Right cardiac atrium (tissue), 5 donors: ENCODE results near the gene CROCC2. TPM values are rescaled to one million over a fixed set of nuclear protein-coding genes. Genes with fewer than 3 reads are reported as not detected.

ENCODE experiments used
- ATAC-seq, 2 donors: fragments of 200-7000 bp; cut with Tn5 transposase; one replicate each; pipeline versions ENCODE4 v1.8.0 to v1.9.1; 2020; ENCODE audit warnings: moderate library complexity in 2 of 2, mild to moderate bottlenecking in 1 of 2
- DNase-seq, 3 donors: peaks; one replicate each; pipeline ENCODE4 v3.0.0-alpha.2; 2020
- H3K27ac ChIP-seq: one replicate; pipeline ENCODE4 v1.5.1; 2013; ENCODE audit warnings: mild to moderate bottlenecking, low read length, control low read depth, moderate library complexity
- H3K27me3 ChIP-seq: one replicate; pipeline ENCODE4 v1.6.1; 2013; ENCODE audit not compliant: control insufficient read depth, insufficient read depth
- H3K4me1 ChIP-seq: one replicate; pipeline ENCODE4 v1.6.1; 2013; ENCODE audit warnings: low read length; ENCODE audit not compliant: control insufficient read depth, insufficient read depth
- H3K4me3 ChIP-seq: one replicate; pipeline ENCODE4 v1.5.1; 2013; ENCODE audit warnings: low read length, control low read depth
- H3K9me3 ChIP-seq: one replicate; pipeline ENCODE4 v1.6.1; 2013; ENCODE audit warnings: low read length; ENCODE audit not compliant: control insufficient read depth
- WGBS: extraction: QIAGEN DNeasy Blood & Tissue Kit; methylation state at CpG from one replicate; pipeline ENCODE4 v1.1.7; 2013; 5-methylcytosine and 5-hydroxymethylcytosine counted together
- intact Hi-C, 4 donors: fragments of 100-400 bp; cut with DNase I; formaldehyde crosslinking; loops; one replicate each; pipeline versions ENCODE4 v1.11.0 to v1.14.0; 2022 to 2023
- polyA plus RNA-seq: library from polyadenylated mRNA; stranded (reverse); fragments of 200-250 nt; gene quantifications from one replicate; pipeline ENCODE4 v1.2.3, GENCODE V29; 2013
- total RNA-seq, 4 donors: library from RNA; stranded (reverse); fragmentation: NEBNext Ultra II Directional; extraction: Animal tissue kit (Norgen Biotek cat#: 25700); gene quantifications; one replicate each; pipeline ENCODE4 v1.2.1, GENCODE V29; 2021
- donor health status: healthy with polysubstance abuse.
- donor health status: DM: no; HTN: yes; CAD: no.
- donor health status: DM: no; HTN: no; CAD: no.
- donor health status: DM: no; HTN: yes; CAD: no; lungs with severe emphysema.
- donor health status: DM: yes; HTN: yes; CAD: no.

CROCC2 gene
- total and polyA plus RNA-seq, 5 donors: 0.03 TPM; not detected in 4

DNA sequence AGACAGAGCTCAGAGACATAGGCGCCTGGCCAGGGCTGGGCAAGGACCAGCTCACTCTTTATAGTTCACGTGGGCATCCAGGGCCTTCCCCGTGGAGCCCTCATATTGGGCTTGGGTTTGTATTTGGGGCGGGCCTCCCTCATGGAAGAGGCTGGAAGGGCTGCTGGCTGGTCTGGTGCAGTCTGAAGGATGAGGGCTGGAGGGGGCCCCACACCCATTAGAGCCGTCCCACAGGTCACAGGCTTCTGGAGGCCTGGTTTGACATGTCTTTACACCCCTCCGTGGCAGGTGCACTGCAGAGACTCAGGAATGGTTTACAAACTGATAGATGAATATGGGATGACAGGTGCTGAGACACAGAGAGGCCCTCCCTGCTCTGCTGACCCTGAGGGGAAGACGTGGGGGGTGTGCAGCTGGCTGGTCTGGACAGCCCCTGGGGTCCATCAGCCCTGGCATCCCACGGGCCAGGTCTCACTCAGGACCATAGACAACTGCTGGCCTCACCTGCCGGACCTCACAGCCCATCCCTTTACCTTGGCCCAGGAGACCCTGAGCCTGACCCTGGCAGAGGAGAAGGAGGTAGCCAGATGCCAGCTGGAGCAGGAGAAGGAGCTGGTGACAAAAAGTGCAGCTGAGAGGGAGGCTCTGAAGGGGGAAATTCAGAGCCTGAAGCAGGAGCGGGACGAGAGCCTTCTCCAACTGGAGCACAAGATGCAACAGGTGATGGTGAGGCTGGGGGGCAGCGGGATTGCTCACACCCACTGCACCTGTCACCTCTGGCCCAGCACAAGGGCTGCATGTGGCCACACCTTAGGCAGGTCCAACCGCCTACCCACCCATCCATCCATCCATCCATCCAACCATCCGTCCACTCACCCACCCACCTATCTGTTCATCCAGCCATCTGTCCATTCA lies 43.9 kb downstream of the CROCC2 start:
- no peak for ATAC-seq
- DNase-seq: no peak
- Histone ChIP-seq H3K27ac (no peak overlapping the region), H3K9me3 (no peaks in the 10 kb centered on the region), H3K27me3 (no peaks in the 10 kb centered on the region), H3K4me1 (no peaks in the 10 kb centered on the region), H3K4me3 (no peak overlapping the region)
- 89% methylated on average over 14 of the region's 14 CpGs for WGBS
- intact Hi-C loops: no loop called here

DNA sequence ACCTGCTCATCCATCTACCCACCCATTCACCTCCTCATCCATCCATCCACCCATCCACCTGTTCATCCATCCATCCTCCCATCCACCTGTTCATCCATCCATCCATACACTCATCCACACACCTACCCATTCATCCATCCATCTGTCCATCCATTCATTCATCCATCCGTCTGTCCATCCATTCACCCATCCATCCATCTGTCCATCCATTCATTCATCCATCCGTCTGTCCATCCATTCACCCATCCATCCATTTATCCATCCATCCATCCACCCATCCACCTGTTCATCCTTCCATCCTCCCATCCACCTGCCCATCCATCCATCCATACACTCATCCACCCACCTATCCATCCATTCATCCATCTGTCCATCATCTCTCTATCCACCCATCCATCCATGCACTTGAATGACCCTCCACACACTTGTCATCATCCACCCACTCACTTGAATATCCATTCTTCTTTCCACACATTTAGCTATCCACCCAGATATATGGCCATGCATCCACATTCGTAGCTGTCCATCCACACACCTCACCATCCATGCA lies 45.0 kb downstream of the CROCC2 start:
- H3K27ac ChIP-seq: no peak overlapping the region
- H3K4me3 ChIP-seq: no peak overlapping the region
- no peaks in the 10 kb centered on the region for H3K9me3 ChIP-seq
- intact Hi-C loops: no loop called here
- ATAC-seq: no peak
- H3K27me3 ChIP-seq: no peaks in the 10 kb centered on the region
- no peak for DNase-seq
- H3K4me1 ChIP-seq: no peaks in the 10 kb centered on the region
- WGBS: 84% methylated on average over 3 of the region's 3 CpGs

GRCh38 chr2:240952496-240953246 lies 46.5 kb downstream of the CROCC2 start:
- H3K27ac ChIP-seq: no peak overlapping the region
- no peaks in the 10 kb centered on the region for H3K9me3 ChIP-seq
- H3K4me3 ChIP-seq: no peak overlapping the region
- ATAC-seq: peak; percentile 42 to 47
- H3K4me1 ChIP-seq: no peaks in the 10 kb centered on the region
- DNase-seq: peak; percentile 17 to 75 (median 70)
- intact Hi-C loops: no loop called here
- no peaks in the 10 kb centered on the region for H3K27me3 ChIP-seq
- WGBS: 74% methylated on average over 14 of the region's 14 CpGs

DNA sequence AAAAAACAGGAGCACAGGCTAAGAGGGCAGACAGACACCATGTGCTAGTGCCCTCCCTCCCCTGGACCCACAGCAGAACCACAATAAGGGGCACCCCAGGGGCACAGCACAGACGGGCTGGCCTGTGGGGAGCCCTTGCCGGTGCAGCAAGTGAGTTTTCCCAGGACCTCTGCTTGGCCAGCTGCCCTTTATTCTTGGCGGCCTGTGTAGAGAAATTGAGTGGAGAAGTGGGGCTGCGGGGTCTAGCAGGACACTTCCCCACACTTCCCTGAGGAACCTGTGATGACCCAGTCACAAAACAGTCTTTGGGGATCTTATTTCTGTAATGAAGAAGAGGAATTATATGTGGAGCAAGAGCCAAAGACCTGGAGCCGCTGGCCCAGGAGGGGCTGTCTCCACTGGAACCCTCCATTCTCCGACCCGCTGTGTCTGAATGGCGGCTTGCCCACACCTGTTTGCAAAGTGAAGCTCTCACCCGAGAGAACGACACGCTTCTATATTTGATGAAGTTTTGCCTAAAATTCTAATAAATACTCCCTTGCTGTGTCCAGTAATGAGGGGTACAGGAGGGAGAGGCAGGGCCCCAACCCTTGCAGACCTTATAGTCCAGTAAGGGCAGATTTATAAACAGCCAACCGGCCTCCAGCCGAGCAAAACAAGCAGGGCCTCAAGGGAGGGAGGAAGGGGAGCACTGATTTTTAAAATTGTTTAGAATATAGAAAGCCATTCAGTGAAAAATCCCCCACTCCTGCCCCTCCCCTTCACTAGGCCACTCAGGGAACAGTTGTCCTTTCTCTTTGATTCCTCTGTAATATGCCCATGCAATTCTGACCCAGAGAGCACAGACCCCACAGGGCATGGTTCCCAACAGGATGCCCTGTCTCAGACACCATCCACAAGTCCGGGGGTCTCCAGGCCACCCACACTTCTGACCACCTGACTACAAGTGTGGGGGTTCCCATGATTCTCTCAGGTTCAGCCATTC lies 47.6 kb downstream of the CROCC2 start:
- no peak overlapping the region for H3K4me3 ChIP-seq
- ATAC-seq: no peak
- no peak overlapping the region for H3K27ac ChIP-seq
- H3K4me1 ChIP-seq: no peaks in the 10 kb centered on the region
- no peaks in the 10 kb centered on the region for H3K9me3 ChIP-seq
- H3K27me3 ChIP-seq: no peaks in the 10 kb centered on the region
- intact Hi-C loops: no loop called here
- DNase-seq: peak in 1 of 3 donors; percentile 41
- WGBS: 71% methylated on average over 14 of the region's 14 CpGs

- Histone ChIP-seq H3K27me3 (no peaks in the 10 kb centered on the region), H3K27ac (no peak overlapping the region), H3K4me1 (no peaks in the 10 kb centered on the region), H3K4me3 (no peak overlapping the region), H3K9me3 (no peaks in the 10 kb centered on the region)
- intact Hi-C loops: no loop called here
- ATAC-seq (no peak), DNase-seq (no peak)
- 57% methylated on average over 15 of the region's 15 CpGs for WGBS
Measured at GRCh38 chr2:240954436-240955305, 48.5 kb downstream of the CROCC2 start.

GRCh38 chr2:240955306-240956170 lies 49.4 kb downstream of the CROCC2 start:
- intact Hi-C loops: no loop called here
- DNase-seq: peak in 1 of 3 donors; percentile 41
- no peaks in the 10 kb centered on the region for H3K4me1 ChIP-seq

GRCh38 chr2:240956171-240956934 lies 50.2 kb downstream of the CROCC2 start:
- 67% methylated on average over 16 of the region's 16 CpGs for WGBS
- Histone ChIP-seq H3K9me3 (no peaks in the 10 kb centered on the region), H3K4me3 (no peak overlapping the region), H3K27ac (no peak overlapping the region), H3K27me3 (no peaks in the 10 kb centered on the region), H3K4me1 (peaks cover 3% of the 10 kb centered on the region)
- DNase-seq: peak; percentile 16 to 54 (median 49)
- no peak for ATAC-seq
- intact Hi-C loops: no loop called here

More at GRCh38 chr2:240955306-240956170, 49.4 kb downstream of the CROCC2 start:
- ATAC-seq: no peak
- H3K27me3 ChIP-seq: no peaks in the 10 kb centered on the region
- 83% methylated on average over 17 of the region's 17 CpGs for WGBS
- H3K9me3 ChIP-seq: no peaks in the 10 kb centered on the region
- H3K27ac ChIP-seq: no peak overlapping the region
- no peak overlapping the region for H3K4me3 ChIP-seq

- H3K4me1 ChIP-seq: peaks cover 5% of the 10 kb centered on the region
- 91% methylated on average over 32 of the region's 32 CpGs for WGBS
- H3K4me3 ChIP-seq: no peak overlapping the region
- no peaks in the 10 kb centered on the region for H3K27me3 ChIP-seq
- H3K9me3 ChIP-seq: no peaks in the 10 kb centered on the region
- intact Hi-C loops: no loop called here
- DNase-seq (peak; percentile 13 to 43 (median 42)), ATAC-seq (no peak)
- H3K27ac ChIP-seq: no peak overlapping the region
Measured at GRCh38 chr2:240956935-240957655, 51.0 kb downstream of the CROCC2 start.
